ENCODE data around the gene NSFL1C. TPM values are rescaled to one million over a fixed set of nuclear protein-coding genes. Genes with fewer than 3 reads are reported as not detected.

NSFL1C gene
- total RNA-seq, 1 experiment from 2014 or later, result 151 TPM

DNA sequence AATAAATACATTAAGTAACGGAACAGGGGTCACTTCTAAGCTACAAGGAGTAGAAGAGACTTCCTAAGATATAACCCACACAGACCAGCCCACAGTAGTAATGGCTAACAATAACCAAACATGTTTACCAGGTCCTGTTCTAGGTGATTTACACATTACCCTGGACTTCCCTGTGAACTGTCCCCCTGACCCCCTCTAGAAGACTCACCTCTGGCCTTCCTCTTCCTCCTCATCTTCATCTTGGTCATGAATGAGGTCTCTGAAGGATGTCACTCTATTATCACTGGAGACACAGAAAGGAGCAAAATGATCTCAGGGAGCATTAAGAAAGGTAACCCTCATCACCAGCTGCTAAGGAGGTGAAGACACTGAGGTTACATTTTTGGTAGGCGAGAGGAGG is 8.7 kb downstream of the NSFL1C start:
- Histone ChIP-seq H3F3A (ENCODE audit: insufficient read depth, low read depth) (peaks cover 4% of the 10 kb centered on the region; the same call in 1 of the 2 replicates), H3K4me1 (replicated peaks; ENCODE audit: insufficient read depth) (no peaks in the 10 kb centered on the region), H2AFZ (no peak overlapping the region), H3K27ac (no peak overlapping the region), H3K4me2 (no peak overlapping the region), H3K79me2 (ENCODE audit: low read depth) (peaks cover 51% of the 10 kb centered on the region), H3K36me3 (ENCODE audit: low read depth) (peaks cover 59% of the 10 kb centered on the region), H4K20me1 (ENCODE audit: insufficient read depth) (peaks cover 5% of the 10 kb centered on the region), H3K9me2 (ENCODE audit: insufficient read depth) (no peaks in the 10 kb centered on the region), H3K9me3 (ENCODE audit: insufficient read depth, low read depth) (no peaks in the 10 kb centered on the region), H3K27me3 (ENCODE audit: insufficient read depth, low read depth) (no peaks in the 10 kb centered on the region), H3K4me3 (no peak overlapping the region)
- no TSS peak for BruUV-seq (replicated peaks)
- TF ChIP-seq EZH2 (IDR thresholded peaks at IDR 0.05; ENCODE audit: low read depth), result no peak
- TF ChIP-seq, protein P1, sequence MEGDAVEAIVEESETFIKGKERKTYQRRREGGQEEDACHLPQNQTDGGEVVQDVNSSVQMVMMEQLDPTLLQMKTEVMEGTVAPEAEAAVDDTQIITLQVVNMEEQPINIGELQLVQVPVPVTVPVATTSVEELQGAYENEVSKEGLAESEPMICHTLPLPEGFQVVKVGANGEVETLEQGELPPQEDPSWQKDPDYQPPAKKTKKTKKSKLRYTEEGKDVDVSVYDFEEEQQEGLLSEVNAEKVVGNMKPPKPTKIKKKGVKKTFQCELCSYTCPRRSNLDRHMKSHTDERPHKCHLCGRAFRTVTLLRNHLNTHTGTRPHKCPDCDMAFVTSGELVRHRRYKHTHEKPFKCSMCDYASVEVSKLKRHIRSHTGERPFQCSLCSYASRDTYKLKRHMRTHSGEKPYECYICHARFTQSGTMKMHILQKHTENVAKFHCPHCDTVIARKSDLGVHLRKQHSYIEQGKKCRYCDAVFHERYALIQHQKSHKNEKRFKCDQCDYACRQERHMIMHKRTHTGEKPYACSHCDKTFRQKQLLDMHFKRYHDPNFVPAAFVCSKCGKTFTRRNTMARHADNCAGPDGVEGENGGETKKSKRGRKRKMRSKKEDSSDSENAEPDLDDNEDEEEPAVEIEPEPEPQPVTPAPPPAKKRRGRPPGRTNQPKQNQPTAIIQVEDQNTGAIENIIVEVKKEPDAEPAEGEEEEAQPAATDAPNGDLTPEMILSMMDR (conservative IDR thresholded peaks at IDR 0.05), result no peak
- ChIA-PET POLR2A (ENCODE audit: unreplicated experiment) (interaction anchor here (0.5 kb wide), 1 partner anchor 86 kb away, joined by 5 read pairs; no protein-coding TSS in a partner anchor), CTCF (no interaction called here)
- intact Hi-C loops (cut with micrococcal nuclease; ENCODE audit: unreplicated experiment), result no loop called here
- no peak for DNase-seq

DNA sequence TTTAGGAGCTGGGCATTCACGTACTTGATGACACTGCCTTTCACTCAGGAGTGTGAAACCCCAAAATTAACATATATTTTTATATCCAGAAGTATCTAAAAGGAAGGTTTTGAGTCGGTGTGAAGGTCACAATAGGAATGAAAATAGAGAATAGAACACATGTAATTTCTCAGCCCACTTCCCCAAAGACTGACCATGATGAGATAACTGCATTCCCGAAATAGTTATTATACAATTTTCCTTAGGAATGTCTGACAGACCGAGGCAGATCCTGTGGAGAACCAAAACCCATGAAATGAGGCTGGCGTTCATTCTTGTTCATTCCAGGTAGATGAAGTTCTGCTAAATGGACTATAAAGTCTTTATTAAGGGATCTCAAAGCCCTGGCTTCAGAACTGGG is 10.3 kb downstream of the NSFL1C start:
- BruUV-seq (replicated peaks), result no TSS peak
- Histone ChIP-seq H3F3A (ENCODE audit: insufficient read depth, low read depth) (peaks cover 3% of the 10 kb centered on the region; the same call in 1 of the 2 replicates), H3K36me3 (ENCODE audit: low read depth) (peaks cover 69% of the 10 kb centered on the region), H3K79me2 (ENCODE audit: low read depth) (peaks cover 35% of the 10 kb centered on the region), H3K4me2 (no peak overlapping the region), H3K4me3 (no peak overlapping the region), H3K27me3 (ENCODE audit: insufficient read depth, low read depth) (no peaks in the 10 kb centered on the region), H3K9me3 (ENCODE audit: insufficient read depth, low read depth) (no peaks in the 10 kb centered on the region), H4K20me1 (ENCODE audit: insufficient read depth) (no peaks in the 10 kb centered on the region; the same call in none of the 2 replicates), H3K27ac (no peak overlapping the region), H3K9me2 (ENCODE audit: insufficient read depth) (no peaks in the 10 kb centered on the region), H3K4me1 (replicated peaks; ENCODE audit: insufficient read depth) (no peaks in the 10 kb centered on the region), H2AFZ (no peak overlapping the region)
- CTCF ChIA-PET, result interaction anchor here (0.5 kb wide), 1 partner anchor 321 kb away, joined by 7 read pairs; no protein-coding TSS in a partner anchor
- no peak for DNase-seq
- intact Hi-C loops (cut with micrococcal nuclease; ENCODE audit: unreplicated experiment), result no loop called here
- POLR2A ChIA-PET (ENCODE audit: unreplicated experiment), result no interaction called here
- no peak for TF ChIP-seq EZH2 (IDR thresholded peaks at IDR 0.05; ENCODE audit: low read depth)
- TF ChIP-seq, protein P1 (conservative IDR thresholded peaks at IDR 0.05), result no peak

DNA sequence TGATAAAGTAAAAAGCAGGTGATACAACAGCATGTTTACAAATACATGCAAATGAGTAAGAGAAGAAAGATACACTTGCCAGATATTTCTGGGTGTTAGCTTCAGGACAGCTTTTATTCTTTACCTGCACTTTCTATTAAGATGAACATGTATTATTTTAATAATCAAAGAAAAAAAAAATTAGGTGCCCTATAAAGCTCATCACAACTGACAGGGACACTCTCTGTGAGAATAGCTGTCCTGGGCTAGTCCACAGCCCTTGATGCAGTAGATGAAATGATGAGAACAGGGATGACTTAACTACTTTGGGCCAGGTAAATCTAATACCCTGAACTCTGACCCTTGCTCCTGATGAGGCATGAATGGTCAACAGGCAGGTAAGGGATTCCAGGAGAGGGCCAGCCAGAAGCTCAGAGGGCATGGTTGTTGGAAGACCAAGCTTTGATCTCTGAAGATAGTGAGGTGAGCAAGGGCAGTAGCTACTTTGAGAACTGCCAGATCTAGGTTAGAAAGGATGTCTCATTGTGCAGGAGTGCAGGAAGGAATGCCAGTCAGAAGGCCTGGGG is 15.6 kb downstream of the NSFL1C start:
- BruUV-seq (replicated peaks), result no TSS peak
- no peaks in the 10 kb centered on the region for H4K20me1 ChIP-seq (ENCODE audit: insufficient read depth)
- ChIA-PET CTCF (interaction anchor here (1.9 kb wide), 1 partner anchor 53 kb away, joined by 10 read pairs; no protein-coding TSS in a partner anchor), POLR2A (ENCODE audit: unreplicated experiment) (interaction anchor here (0.7 kb wide), 2 partner anchors 74 to 1079 kb away, joined by 4 to 13 read pairs; no protein-coding TSS in a partner anchor)
- peaks cover 2% of the 10 kb centered on the region; the same call in 1 of the 2 replicates for H3F3A ChIP-seq (ENCODE audit: insufficient read depth, low read depth)
- H2AFZ ChIP-seq, result no peak overlapping the region
- H3K4me2 ChIP-seq, result no peak overlapping the region
- no peak for TF ChIP-seq EZH2 (IDR thresholded peaks at IDR 0.05; ENCODE audit: low read depth)
- TF ChIP-seq, protein P1 (conservative IDR thresholded peaks at IDR 0.05), result no peak
- no peak overlapping the region for H3K27ac ChIP-seq
- H3K4me3 ChIP-seq, result no peak overlapping the region
- no peaks in the 10 kb centered on the region for H3K9me3 ChIP-seq (ENCODE audit: insufficient read depth, low read depth)
- peaks cover 68% of the 10 kb centered on the region for H3K36me3 ChIP-seq (ENCODE audit: low read depth)
- H3K79me2 ChIP-seq (ENCODE audit: low read depth), result no peaks in the 10 kb centered on the region
- no peaks in the 10 kb centered on the region for H3K27me3 ChIP-seq (ENCODE audit: insufficient read depth, low read depth)
- H3K4me1 ChIP-seq (replicated peaks; ENCODE audit: insufficient read depth), result no peaks in the 10 kb centered on the region
- H3K9me2 ChIP-seq (ENCODE audit: insufficient read depth), result no peaks in the 10 kb centered on the region
- intact Hi-C loops (cut with micrococcal nuclease; ENCODE audit: unreplicated experiment), result no loop called here
- DNase-seq, result no peak
